A549 (cell line): ENCODE results near the gene KAT8.

Source experiments
- EP300 ChIP-seq, 2 experiments: fragments of >200 bp; sonication (Bioruptor Twin); formaldehyde crosslinking; IDR thresholded peaks; 2 replicates in 1 of 2; 3 replicates in 1 of 2; pipeline ENCODE4 v1.6.1; 2016 to 2017
- HOXA7 ChIP-seq: fragments of 250-450 bp; sonication (Bioruptor Pico); IDR thresholded peaks from 2 replicates; pipeline ENCODE4 v1.5.0; 2020; ENCODE audit warnings: mild to moderate bottlenecking, moderate library complexity
- KDM1A ChIP-seq: fragments of 200-600 bp; sonication (generic); IDR thresholded peaks from 2 replicates; pipeline ENCODE4 v1.6.1; 2016; ENCODE audit warnings: low read depth, mild to moderate bottlenecking
- MAZ ChIP-seq: fragments of 150-350 bp; IDR thresholded peaks from 2 replicates; pipeline ENCODE4 v1.6.1; 2014; ENCODE audit warnings: antibody characterized with exemption, low read depth, low read length, borderline replicate concordance
- PHF8 ChIP-seq: fragments of 200-600 bp; sonication (generic); IDR thresholded peaks from 2 replicates; pipeline ENCODE4 v1.6.1; 2016; ENCODE audit warnings: low read depth, mild to moderate bottlenecking, antibody characterized with exemption, moderate library complexity, borderline replicate concordance
- POLR2A ChIP-seq: IDR thresholded peaks from 2 replicates; pipeline ENCODE4 v1.6.1; 2012; ENCODE audit warnings: mild to moderate bottlenecking, low read length
- RAD21 ChIP-seq, 2 experiments: fragments of >200 bp in 1 of 2; sonication (Bioruptor Twin) in 1 of 2; formaldehyde crosslinking in 1 of 2; IDR thresholded peaks in 1 of 2; conservative IDR thresholded peaks in 1 of 2; 2 replicates in 1 of 2; 3 replicates in 1 of 2; pipeline ENCODE4 v1.6.1; 2012 to 2018; ENCODE audit warnings: inconsistent platforms in 1 of 2
- RFX5 ChIP-seq: fragments of 450-650 bp; IDR thresholded peaks from 2 replicates; pipeline ENCODE4 v1.7.1; 2014; ENCODE audit warnings: antibody characterized with exemption, mild to moderate bottlenecking, moderate library complexity
- SMC3 ChIP-seq: fragments of >200 bp; sonication (Bioruptor Twin); formaldehyde crosslinking; IDR thresholded peaks from 3 replicates; pipeline ENCODE4 v1.6.1; 2018; ENCODE audit warnings: inconsistent platforms
- TF ChIP-seq, protein P1 (sequence below): fragments of >200 bp; sonication (Bioruptor Twin); formaldehyde crosslinking; IDR thresholded peaks from 3 replicates; pipeline ENCODE4 v1.5.1; 2016
- TF ChIP-seq, protein P2 (sequence below): IDR thresholded peaks from 2 replicates; pipeline ENCODE4 v1.6.1; 2012
- TF ChIP-seq, protein P3 (sequence below): fragments of 250-450 bp; sonication (Bioruptor Pico); IDR thresholded peaks from 2 replicates; pipeline ENCODE4 v1.5.0; 2021; ENCODE audit warnings: mild to moderate bottlenecking, moderate library complexity, borderline replicate concordance
- TF ChIP-seq, protein P4 (sequence below): fragments of 450-650 bp; IDR thresholded peaks from 2 replicates; pipeline ENCODE4 v1.6.1; 2014; ENCODE audit warnings: antibody characterized with exemption

DNA sequence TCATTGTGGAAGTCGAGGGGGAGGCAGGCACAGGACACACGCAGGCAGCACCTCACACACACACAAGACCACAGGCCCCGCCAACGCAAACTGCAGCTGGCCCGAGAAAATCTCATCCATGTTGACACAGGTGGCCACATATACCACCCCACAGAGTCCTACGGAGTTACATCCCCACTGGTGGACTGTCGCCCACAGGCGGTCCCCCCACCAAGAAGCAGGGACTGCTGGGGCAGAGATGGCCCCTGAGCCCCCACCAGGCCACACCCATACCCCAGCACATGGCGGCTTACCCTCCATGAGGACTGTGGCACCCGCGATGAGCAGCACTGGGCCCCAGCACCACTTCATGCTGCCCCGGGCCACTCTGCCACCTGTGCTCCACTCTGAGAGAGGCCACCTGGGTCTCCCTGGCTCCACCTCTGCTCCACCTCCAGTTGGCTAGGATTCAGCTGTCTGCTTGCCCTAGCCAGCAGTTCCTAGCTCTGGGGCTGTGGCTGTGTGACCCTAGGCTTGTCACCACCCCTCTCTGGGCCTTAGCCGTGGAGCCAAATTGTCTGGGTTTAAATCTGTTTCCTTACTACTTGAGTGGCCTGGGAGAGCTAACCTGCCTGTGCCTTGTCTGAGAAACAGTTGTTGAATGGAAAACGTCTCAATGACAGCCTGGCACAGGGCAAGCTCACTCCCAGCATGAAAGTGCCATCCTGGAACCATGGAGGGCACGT lies 28.8 kb upstream of the KAT8 start, which contains the start of gene PRSS53:
- TF ChIP-seq, protein P1, sequence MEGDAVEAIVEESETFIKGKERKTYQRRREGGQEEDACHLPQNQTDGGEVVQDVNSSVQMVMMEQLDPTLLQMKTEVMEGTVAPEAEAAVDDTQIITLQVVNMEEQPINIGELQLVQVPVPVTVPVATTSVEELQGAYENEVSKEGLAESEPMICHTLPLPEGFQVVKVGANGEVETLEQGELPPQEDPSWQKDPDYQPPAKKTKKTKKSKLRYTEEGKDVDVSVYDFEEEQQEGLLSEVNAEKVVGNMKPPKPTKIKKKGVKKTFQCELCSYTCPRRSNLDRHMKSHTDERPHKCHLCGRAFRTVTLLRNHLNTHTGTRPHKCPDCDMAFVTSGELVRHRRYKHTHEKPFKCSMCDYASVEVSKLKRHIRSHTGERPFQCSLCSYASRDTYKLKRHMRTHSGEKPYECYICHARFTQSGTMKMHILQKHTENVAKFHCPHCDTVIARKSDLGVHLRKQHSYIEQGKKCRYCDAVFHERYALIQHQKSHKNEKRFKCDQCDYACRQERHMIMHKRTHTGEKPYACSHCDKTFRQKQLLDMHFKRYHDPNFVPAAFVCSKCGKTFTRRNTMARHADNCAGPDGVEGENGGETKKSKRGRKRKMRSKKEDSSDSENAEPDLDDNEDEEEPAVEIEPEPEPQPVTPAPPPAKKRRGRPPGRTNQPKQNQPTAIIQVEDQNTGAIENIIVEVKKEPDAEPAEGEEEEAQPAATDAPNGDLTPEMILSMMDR: no peak
- TF ChIP-seq RAD21 (conservative IDR thresholded peaks at IDR 0.05 in 1 of 2, IDR thresholded peaks at IDR 0.05 in 1 of 2) (no peak), POLR2A (no peak), PHF8 (no peak), MAZ (no peak), SMC3 (no peak), HOXA7 (CRISPR knock-in tag) (no peak), KDM1A (no peak), RFX5 (no peak), EP300 (IDR thresholded peaks at IDR 0.05) (no peak)
- TF ChIP-seq, protein P2, sequence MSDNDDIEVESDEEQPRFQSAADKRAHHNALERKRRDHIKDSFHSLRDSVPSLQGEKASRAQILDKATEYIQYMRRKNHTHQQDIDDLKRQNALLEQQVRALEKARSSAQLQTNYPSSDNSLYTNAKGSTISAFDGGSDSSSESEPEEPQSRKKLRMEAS: no peak
- TF ChIP-seq, protein P3, sequence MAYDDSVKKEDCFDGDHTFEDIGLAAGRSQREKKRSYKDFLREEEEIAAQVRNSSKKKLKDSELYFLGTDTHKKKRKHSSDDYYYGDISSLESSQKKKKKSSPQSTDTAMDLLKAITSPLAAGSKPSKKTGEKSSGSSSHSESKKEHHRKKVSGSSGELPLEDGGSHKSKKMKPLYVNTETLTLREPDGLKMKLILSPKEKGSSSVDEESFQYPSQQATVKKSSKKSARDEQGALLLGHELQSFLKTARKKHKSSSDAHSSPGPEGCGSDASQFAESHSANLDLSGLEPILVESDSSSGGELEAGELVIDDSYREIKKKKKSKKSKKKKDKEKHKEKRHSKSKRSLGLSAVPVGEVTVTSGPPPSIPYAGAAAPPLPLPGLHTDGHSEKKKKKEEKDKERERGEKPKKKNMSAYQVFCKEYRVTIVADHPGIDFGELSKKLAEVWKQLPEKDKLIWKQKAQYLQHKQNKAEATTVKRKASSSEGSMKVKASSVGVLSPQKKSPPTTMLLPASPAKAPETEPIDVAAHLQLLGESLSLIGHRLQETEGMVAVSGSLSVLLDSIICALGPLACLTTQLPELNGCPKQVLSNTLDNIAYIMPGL (CRISPR knock-in tag): no peak
- TF ChIP-seq, protein P4, sequence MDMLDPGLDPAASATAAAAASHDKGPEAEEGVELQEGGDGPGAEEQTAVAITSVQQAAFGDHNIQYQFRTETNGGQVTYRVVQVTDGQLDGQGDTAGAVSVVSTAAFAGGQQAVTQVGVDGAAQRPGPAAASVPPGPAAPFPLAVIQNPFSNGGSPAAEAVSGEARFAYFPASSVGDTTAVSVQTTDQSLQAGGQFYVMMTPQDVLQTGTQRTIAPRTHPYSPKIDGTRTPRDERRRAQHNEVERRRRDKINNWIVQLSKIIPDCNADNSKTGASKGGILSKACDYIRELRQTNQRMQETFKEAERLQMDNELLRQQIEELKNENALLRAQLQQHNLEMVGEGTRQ: no peak
